NCI-H460 (cell line): ENCODE measurements around the gene HIKESHI. TPM values are rescaled to one million over a fixed set of nuclear protein-coding genes. Genes with fewer than 3 reads are reported as not detected.
"Not testable (repeated sequence)": the region's sequence is repeated elsewhere in the genome, so short reads cannot be mapped to it uniquely, and the experiment has no call there.

Experiments used
- DNase-seq: peaks from one replicate; pipeline ENCODE4 v3.0.0-alpha.2; 2016; ENCODE audit warnings: low read depth; ENCODE audit errors: extremely low read depth
- total RNA-seq: library from RNA; depleted of rRNA; stranded (reverse); fragments of >200 nt; shearing (Covaris generic); gene quantifications from 2 replicates; pipeline ENCODE4 v1.2.3, GENCODE V29; 2014

The HIKESHI gene
- total RNA-seq, 1 experiment from 2014 or later, result 44.9 TPM

DNA sequence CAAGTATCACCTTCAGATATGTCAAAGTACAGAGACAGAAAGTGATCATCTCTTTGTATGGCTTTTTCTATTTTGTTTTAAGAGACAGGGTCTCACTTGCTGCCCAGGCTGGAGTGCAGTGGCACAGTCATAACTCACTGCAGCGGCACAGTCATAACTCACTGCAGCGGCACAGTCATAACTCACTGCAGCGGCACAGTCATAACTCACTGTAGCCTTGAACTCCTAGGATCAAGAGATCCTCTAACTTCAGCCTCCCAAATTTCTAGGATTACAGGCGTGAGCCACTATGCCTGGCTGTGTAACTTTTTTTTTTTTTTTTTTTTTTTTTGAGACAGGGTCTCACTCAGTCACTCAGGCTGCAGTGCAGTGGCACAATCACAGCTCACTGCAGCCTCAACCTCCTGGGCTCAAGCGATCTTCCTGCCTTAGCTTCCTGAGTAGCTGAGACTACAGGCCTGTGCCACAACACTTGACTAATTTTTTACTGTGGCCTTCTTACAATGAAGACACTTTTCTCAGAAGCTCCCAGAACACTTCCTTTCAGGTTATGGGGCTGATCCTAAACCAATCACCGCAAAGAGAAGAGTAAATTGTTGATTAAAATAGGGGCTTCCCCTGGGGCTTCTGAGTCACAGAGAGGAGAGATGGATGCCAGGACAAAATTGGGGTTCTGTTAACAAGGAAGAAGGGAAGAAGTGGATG is 9.0 kb upstream of the HIKESHI start:
- no peak for DNase-seq

DNA sequence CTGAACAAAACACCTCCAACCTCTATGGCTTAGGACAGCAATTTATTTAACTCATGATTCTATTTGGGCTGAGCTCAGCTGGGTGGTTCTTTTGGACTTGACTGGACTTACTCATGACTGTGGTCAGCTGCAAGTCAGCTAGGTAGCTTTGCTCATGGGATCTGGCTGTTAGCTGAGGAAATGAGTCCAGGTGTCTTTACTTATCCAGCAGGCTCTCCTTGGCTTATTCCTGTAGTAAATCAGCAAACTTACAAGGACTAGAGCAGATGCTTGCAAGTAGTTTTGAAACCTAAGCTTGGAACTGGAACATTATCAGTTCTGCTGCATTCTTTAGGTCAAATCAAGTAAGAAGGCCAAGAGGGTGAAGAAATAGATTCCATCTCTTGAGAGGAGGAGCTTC is 8.0 kb upstream of the HIKESHI start:
- no peak for DNase-seq

- no peak for DNase-seq
Measured at GRCh38 chr11:86301742-86302091, 323 bp upstream of the HIKESHI start.

- DNase-seq, result no peak
Measured at GRCh38 chr11:86303257-86303656, 1.2 kb downstream of the HIKESHI start.

DNA sequence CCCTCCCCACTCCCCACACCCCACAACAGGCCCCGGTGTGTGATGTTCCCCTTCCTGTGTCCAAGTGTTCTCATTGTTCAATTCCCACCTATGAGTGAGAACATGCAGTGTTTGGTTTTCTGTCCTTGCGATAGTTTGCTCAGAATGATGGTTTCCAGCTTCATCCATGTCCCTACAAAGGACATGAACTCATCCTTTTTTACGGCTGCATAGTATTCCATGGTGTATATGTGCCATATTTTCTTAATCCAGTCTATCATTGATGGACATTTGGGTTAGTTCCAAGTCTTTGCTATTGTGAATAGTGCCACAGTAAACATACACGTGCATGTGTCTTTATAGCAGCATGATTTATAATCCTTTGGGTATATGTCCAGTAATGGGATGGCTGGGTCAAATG is 6.7 kb downstream of the HIKESHI start:
- not testable (repeated sequence) for DNase-seq

DNA sequence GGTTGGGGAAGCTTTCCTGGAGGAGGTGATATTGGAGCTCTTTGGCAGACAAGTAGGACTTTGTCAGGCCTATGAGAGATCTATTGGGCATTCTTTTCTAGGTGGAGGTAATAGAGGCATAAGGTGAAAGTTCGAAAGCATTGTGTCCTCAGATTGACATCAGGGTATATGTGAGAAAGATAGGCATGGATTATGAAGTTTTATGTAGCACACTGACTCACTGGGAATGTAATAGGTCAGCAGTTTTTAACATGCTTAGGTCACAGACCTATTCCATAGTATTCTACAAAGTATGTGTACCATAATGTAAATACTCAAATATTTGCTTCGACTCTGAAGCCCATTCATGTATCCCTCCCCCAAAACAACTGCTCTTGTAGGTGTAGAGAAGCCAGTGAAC is 11.8 kb downstream of the HIKESHI start:
- no peak for DNase-seq

- no peak for DNase-seq
Measured at GRCh38 chr11:86314636-86315035, 12.6 kb downstream of the HIKESHI start.

DNA sequence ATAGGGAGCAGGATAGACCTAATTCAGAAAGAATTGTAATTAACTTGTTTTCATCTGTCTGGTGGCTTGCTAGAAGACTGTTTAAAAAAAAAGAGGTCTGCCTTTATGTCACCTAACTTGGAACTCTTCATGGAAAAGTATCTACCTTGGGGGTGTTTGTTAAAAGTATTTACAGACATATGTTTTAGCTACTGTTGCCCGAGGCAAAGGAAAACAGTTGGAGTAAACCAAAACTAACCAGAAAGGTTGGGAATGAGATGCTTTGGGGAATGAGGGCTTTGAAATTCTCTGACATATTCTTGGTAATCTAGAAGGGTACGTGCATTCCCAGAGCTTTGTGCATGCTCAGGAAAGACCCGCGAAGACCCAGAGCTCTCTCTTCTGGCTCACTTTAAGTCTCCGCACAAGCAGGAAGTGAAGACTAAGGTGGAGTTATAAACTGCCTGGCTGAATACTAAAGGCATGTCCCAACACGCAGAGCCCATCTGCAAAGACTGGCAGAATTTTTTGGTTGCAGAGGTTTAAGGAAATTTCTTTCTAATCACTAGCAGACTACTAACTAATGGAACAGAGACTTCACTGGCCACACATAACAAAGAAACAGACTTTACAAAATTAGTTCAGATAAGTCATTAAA is 33.2 kb downstream of the HIKESHI start:
- DNase-seq, result no peak

GRCh38 chr11:86337227-86337626 is 35.2 kb downstream of the HIKESHI start:
- DNase-seq, result no peak

GRCh38 chr11:86341382-86341781 is 39.3 kb downstream of the HIKESHI start:
- DNase-seq, result no peak

- no peak for DNase-seq
Measured at GRCh38 chr11:86346513-86346912, 44.5 kb downstream of the HIKESHI start.

- DNase-seq, result no peak
Measured at GRCh38 chr11:86355256-86355655, 53.2 kb downstream of the HIKESHI start.

GRCh38 chr11:86357412-86357811 is 55.4 kb downstream of the HIKESHI start:
- DNase-seq, result not testable (repeated sequence)

DNA sequence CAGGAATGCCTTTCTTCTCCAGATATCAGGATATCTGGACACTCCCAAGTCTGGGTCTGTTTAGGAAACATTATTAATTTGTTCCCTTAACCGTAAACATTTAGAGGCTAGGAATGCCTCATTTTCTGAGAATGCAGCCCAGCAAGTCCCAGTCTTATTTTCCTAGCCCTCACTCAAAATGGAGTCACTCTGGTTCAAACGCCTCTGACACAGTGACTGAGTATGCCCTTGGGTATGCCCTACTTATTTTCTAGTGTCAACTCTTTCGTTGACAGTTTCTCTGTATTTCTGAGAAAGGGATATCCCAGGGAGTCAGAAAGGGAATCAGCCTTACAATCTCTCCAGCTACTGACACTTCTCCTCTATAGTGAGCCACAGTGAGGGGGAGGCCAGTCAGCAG is 56.7 kb downstream of the HIKESHI start:
- DNase-seq, result no peak

- DNase-seq, result peak; percentile 22
Measured at GRCh38 chr11:86360775-86361395, 58.8 kb downstream of the HIKESHI start.

GRCh38 chr11:86363424-86363823 is 61.4 kb downstream of the HIKESHI start:
- DNase-seq, result no peak

- no peak for DNase-seq
Measured at GRCh38 chr11:86365546-86365945, 63.5 kb downstream of the HIKESHI start.

DNA sequence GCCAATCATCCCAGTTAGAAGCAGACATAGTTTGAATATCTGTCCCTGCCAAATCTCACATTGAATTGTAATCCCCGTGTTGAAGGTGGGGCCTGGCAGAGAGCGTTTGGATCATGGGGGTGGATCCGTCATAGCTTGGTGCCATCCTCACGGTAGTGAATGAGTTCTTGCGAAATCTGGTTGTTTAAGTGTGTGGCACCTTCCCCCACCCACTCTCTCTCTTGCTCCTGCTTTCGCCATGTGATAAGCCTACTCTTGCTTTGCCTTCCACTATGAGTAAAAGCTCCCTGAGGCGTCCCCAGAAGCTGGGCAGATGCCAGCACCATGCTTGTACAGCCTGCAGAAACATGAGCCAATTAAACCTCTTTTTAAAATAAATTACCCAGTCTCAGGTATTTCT is 67.6 kb downstream of the HIKESHI start:
- DNase-seq, result no peak

DNA sequence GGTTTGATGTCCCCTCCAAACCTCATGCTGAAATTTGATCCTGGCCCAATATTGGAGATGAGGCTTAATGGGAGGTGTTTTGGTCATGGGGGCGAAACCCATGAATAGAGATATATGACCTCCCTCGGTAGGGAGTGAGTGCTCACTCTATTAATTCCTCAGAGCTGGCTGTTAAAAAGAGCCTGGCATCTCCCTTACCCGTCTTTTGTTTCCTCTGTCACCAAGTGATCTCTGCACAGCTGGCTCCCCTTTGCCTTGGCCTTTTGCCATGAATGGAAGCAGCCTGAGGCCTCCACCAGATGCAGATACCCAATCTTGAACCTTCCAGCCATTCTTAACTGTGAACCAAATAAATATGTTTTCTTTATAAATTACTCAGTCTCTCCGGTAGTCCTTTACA is 68.1 kb downstream of the HIKESHI start:
- no peak for DNase-seq

DNA sequence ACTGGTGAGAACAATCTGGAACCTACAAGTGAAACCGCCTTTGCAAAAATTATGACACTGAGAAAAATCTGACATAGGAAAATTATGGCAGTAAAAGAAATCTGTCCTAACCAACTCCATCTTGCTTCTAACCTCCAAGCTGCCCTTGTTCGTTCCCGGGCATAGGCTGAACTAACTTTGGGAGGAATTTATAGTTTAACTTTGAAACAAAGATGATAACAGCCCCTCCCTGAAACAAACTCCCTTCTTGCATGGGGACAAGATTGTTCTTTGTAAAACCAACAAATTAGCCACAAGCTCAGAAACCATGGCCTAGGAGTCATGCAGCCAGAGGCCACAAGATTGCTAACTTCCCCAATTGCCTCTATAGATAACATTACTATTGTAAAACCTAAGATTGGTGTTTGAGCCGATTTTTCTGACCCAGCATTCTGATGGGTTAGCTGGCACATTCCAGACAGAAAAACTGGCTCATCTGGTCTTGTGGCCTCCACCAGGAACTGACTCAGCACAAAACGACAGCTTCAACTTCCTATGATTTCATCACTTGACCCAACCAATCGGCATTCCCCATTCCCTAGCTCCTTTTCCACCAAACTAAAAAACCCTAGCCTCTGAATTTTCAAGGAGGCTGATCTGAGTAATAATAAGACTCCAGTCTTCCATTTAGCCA is 69.0 kb downstream of the HIKESHI start:
- DNase-seq, result no peak

- DNase-seq, result no peak
Measured at GRCh38 chr11:86372041-86372440, 70.0 kb downstream of the HIKESHI start.

DNA sequence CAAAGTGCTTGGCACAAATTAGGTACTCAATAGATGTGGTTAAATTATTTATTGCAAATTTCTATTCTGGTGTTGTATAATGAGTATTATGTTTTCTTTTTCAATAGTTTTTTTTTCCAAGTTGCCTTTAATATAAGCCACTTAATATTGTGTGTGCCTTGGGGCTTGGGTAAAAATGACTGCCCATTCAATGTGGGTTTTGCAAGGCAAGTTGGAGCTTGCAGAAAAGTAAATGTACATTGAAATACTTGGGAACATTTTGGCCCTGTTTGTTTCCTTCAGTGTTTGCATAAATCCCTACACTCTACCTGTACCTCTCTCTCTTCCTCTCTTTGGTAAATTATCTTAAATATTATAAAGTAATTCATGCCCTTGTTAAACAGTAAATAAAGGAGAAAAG is 70.5 kb downstream of the HIKESHI start:
- no peak for DNase-seq
